NOMO-1 treated with DMSO at 0.1 percent for 48 hours (cell line): ENCODE results near the gene SOD1.

ENCODE experiments used
- DNase-seq: peaks from one replicate; lab custom pipeline; 2025; ENCODE audit not compliant: unreplicated experiment; lab: John Stamatoyannopoulos, UW

Gene SOD1

DNA sequence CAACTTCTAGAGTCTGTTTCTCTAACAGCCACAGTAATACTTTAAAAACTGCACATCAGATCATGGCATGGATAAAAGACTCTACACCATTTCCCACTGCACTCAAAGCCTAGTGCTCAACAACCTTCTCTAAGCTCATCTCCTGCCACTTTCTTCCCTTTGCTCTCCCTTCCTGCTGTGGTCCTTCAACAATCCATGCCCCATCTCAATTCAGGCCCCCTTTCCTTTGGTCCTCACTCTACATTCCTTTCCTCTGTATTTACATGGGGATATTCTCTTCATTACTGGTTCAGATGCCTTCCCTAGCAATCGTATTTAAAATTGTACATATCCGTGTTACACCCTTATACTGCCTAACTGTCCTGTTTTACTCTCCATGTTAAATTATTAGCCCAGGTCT lies 19.0 kb downstream of the SOD1 start:
- no peak for DNase-seq

DNA sequence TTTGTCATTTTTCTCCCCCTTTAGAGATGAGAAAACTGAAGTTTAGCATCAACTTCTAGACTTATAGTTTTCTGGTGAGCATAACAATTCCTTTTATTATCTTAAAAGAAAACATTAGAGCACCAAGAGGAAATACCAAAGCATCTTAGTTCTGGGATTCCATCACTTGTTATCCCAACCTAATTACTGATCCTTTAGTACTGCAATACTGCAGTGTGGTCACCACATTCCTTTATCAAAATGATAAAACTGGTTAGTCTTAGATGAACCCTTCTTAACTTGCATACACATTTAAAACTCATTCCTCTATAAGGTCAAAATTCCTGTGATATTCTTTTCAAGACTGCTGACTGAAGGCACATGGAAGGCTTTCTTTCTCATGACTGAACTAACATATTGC lies 23.1 kb downstream of the SOD1 start:
- DNase-seq, result no peak

DNA sequence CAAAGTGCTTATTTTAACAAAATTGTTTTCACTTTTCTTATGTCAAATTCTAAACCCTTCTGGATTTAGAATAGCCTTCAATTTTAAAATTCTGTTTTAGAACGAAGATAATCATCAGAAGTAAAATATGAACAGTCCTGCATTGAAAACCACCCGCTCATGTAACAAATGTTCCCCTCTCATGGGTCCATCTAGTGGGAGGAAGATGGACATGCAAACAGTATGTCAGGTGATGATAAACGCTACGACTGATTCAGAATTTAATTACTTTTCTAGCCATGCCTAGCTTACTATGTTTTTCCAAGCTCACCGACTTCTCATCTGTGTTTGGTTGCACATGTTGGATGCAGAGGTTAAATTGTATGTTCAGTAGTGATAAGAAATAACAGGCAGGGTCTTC lies 23.5 kb downstream of the SOD1 start:
- no peak for DNase-seq

DNA sequence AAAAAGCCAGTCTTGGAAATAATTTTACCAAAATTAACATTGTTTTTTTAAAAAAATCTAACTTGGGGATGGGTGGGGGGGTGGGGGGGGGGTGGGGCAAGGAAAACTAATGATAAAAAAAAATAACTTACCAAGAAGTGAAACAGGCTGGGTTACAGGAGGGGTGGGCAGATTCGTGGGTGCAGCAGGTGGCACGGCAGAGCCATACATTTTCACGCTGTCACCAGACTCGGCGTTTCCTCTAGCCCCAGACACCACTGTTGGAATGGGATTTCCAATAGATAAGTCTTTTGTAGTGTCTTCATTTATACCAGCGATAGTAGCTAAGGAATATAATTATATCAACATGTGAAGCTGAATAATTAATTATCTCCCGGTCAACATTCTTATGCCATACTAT lies 25.4 kb downstream of the SOD1 start:
- no peak for DNase-seq

DNA sequence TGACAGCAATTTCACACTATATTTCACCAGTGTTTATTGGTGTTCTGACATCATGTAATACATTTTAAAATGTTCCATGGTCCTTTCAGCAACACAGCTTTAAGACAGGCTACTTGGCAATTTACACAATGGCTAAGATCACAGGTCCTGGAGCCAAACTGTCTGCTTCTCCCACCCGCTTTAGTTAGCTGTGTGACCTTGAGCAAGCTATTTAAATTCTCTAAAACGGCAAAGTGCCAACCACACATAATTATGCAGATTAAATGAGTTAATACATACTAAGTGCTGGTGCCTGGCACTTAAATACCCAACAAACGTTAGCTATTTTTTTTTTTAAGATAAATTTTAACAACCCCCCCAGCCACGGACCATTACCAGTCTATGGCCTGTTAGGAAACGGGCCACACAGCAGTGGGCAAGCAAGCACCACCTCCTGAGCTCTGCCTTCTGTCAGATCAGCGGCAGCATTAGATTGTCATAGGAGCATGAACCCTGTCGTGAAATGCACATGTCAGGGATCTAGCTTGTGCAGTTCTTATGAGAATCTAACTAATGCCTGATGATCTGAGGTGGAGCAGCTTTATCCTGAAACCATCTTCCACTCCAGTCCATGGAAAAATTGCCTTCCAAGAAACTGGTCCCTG lies 26.9 kb downstream of the SOD1 start:
- DNase-seq, result no peak

DNA sequence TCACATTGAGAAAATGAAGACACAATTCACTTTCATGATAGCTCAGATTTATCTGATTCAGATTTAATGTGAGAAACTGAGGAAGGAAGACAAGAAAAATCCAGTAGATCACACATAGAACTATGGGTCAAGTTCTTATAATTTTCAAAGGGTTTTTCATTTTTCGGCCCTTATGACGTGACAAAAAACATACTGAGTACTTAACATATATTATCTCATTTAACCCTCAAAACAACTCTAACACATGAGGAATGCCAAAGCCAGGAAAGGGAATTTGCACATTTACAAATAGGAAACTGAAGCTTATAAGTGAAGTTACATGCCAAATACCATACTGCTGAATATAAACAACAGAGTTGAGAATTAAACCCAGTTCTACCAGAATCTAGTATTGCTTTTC lies 27.6 kb downstream of the SOD1 start:
- no peak for DNase-seq

DNA sequence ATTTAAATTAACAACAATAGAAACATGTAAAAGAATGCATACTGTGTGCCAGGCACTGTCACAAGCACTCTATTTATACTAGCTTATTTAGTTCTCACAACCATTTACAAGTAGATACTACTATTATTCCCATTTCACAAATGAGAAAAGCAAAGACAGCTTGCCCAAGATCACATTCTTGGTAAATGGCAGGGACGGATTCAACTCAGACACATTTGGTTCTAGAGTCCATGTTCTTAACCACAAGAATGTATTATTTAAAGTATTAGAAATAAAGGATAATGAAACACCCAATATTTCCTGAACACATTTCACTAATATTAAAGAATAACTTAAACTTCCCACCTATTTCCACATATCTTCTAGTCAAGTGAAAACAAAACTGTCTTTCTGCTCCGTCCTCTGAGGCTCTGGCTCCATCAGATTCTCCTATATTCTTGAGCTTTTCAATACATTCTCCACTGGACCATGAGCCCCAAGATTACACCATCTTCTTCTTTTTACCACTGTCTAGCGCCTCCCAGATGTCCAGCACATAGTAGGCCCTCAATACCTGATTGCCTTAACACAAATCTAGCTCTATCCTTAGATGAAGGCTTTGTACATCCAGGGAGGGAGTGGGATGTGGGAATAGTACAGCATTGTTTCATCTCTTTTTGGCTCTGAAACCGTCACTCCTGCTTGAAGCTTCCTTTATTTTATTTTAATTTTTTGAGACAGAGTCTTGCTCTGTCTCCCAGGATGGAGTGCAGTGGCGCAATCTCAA lies 29.3 kb downstream of the SOD1 start:
- no peak for DNase-seq

DNA sequence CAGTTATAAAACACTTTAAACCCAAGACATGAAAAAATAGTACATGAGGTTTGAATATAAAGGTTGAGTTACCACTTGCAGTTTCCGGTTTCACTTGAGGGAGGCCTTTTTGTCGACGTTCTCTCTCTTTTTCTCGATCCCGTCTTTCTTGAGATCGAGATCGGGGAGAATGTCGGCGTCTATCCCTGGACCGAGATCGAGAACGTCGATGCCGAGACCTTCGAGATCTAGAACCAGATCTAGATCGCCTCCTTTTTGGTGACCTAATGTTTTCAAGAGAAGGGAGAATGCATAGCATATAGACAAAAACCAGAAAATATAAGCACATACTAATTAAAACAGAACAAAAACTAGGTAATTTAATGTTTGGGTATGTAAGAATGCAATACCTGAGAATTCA lies 33.7 kb downstream of the SOD1 start:
- no peak for DNase-seq

DNA sequence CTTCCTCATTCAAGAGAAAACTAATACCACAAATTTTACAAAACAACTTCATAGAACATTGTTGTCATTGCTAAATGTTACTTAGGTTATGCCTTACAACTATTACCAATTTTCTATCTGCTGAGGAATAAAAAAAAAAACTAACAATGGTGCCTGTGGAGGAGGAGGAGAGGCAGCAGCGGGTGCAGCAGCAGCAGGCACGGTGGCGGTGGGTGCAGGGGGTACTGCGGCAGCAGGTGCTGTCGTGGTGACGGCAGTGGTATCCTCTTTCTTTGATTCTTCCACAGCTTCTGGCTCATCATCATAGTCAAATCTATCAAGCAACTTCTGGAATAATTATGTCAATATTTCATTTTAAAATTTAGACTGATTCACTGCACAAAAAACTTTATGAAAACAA lies 36.9 kb downstream of the SOD1 start:
- no peak for DNase-seq

DNA sequence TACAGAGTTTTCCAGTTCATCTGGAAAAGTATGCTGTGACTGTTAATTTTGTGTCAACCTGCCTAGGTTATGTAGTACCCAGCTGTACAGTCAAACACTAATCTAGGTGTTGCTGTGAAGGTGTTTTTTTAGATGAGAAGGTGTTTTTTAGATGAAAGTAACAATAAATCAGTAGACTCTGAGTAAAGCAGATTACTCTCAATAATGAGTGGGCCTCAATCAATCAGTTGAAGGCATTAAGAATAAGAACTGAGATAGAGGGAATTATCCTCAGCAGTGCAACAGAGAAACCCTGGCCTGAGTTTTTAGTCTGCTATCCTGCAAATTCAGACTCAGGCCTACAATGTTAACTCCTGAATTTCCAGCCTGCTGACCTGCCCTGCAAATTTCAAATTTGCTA lies 39.0 kb downstream of the SOD1 start:
- DNase-seq, result no peak

DNA sequence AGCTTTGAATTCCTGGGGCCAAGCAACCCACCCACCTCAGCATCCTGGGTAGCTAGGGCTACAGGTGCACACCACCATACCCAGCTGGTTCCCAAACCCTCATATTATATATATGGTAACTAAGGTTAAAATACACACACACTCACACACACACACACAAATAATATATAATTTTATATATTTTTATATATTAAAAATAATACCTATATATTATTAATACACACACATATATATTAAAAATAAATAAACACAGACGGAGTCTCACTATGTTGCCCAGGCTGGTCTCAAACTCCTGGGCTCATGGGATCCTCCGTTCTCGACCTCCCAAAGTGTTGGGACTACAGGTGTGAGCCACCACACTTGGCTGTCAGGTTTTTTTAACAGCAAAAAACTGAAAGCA lies 40.5 kb downstream of the SOD1 start:
- no peak for DNase-seq

DNA sequence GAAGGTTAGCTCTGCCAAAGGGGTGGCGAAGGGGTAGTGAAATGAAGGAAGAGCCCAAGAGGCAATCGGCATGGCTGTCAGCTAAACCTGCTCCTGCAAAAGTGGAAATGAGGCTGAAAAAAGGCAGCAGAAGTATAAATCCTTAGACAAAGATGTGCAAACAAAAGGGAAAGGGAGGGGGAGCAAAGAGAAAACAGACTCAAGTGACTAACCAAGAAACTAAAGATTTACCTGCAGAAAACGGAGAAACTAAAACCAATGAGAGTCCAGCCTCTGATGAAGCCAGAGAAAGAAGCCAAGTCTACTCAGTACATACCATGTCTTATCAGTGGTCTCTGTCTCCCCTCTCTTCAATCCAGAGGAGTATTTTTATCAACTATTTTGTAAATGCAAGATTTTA lies 47.1 kb downstream of the SOD1 start:
- DNase-seq, result no peak

DNA sequence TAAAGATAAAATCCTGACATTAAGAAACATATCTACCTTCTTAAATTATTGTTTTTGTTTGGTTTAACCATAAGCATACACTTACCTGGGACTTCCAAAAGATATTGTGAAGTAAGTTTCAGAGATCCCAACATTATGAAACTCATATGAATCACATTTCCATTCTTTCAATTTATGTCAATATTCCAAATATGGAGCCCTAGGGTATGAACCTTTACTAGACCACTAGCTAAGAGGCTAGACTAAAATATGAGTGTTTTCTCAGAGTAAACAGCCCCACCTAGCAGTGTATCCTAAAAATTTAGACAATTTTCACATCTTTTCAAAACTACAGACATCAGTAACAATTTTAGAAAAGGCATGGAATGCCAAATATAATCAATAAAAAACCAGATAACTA lies 48.0 kb downstream of the SOD1 start:
- no peak for DNase-seq

DNA sequence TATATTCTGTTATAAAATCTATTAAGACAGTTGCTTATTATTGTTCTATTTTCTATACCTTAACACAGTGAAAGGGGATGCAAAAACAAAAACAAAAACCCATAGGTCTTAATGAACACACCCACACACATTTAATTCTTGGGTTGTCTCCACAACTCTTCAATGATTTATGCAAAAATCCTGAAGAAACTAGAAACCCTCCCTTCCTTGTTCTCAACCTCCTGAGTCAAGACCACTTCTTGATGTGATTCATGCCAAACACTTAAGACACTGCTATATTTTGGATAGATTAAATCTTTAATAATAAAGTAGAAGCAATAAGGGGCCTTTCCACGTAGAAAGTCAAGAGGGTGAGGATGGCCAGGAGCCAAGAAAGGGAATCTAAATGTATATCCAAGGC lies 49.0 kb downstream of the SOD1 start:
- no peak for DNase-seq

DNA sequence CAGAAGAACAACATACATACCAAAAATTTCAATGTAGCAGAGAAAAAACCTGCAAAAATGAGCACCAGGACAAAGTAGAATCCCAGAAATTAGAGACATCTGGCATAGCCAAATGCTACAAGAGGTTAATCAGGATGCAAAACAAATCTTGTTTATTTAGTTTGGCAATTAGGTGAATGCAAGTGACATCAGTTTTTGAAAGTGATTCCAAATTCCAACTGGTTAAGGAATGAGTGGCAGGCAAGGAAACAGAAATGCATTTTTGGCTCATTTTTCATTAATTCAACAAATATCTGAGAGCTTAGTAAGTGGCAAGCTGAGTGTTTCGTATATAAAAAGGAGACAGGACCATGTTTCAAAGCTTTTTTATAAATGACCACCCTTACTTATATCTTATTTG lies 51.1 kb downstream of the SOD1 start:
- DNase-seq, result no peak

DNA sequence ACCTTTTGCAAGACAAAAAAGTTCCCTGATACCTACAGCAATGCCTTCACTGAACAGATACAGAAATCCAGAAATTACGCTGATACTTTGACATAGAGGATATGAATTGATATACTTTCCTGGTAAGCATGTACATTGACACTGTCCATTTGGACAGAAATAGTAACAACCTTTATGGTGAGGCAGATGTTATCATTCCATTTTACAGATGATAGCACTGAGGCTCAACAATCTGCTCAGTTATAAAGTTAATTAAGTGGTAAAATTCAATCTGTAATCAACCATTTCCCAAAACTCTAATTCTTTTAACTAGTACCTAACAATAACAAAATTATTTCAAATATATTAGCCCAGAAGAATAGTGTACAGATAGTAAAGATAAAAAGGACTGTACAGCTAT lies 51.8 kb downstream of the SOD1 start:
- no peak for DNase-seq

DNA sequence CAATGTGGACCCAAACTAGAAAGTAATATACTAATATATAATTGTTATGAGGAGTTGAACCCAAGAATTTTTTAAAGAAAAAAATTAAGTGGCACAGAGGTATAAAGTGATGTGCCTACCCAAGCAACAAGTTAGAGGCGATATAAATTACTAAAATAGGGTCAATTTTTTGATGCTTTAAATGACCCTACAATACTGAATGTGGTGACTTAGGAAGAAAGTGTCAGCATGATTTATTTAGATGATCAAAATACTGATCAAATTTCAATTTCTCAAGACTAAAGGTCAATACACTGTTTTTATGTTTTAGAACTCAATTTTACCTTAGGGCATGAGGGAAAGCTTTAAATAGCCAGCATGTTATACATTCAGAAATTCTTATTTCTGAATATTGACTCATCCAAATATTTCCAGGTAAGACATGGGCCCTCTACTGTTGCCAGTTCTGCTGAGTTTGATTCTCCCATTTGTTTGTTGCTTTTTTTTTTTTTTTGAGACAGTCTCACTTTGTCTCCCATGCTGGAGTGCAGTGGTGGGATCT lies 52.3 kb downstream of the SOD1 start:
- no peak for DNase-seq

DNA sequence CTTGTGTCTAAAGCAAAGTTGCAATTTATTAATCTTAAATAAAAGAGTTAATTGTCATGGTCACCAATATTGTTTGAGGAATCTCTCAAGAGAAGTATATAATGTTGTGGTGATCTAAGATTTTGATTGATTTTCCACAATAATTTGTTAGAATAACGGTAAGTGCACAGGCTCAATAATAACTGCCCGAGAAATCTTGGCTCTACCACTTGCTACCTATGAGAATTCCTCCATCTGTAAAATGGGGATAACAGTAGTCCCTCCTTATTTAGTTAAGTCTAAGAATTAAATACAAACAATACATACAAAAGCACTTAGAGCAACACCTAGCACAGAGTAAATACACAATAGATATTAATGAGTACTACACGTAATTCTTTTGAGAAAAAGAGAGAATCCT lies 53.6 kb downstream of the SOD1 start:
- no peak for DNase-seq

DNA sequence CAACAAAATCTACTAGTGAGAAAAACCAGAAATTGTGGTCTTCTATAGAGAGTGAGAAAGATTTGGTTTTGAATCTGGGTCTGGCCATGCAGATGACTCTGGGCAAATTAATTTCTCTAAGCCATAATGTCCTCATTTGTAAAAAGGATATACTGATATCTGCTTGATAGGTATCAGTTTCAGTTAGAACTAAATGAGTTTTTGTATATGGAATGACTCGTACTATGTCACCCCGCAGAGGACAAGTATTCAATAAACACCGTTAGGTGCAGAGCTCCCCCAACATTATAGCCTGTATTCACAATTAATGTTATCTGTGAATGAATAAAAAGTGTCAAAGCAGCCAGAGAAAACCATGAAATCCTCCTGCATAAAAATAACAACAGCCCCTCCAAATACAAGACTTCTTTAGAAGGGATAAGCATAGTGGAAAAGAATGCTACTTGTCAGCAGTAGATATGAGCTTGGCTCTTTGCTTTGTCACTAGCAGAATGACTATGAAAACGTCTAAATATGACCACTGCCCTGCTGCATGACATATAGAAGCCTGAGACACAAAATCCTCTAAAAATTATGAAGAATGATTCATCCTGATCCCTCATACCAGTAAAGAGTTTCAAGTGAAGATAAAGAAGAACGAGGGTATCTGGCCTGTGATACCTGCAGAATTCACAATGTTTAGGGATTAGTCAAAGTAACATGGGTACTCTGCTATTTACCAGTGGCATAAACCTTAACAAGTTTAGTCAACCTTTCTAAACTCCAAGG lies 54.7 kb downstream of the SOD1 start:
- DNase-seq, result no peak

DNA sequence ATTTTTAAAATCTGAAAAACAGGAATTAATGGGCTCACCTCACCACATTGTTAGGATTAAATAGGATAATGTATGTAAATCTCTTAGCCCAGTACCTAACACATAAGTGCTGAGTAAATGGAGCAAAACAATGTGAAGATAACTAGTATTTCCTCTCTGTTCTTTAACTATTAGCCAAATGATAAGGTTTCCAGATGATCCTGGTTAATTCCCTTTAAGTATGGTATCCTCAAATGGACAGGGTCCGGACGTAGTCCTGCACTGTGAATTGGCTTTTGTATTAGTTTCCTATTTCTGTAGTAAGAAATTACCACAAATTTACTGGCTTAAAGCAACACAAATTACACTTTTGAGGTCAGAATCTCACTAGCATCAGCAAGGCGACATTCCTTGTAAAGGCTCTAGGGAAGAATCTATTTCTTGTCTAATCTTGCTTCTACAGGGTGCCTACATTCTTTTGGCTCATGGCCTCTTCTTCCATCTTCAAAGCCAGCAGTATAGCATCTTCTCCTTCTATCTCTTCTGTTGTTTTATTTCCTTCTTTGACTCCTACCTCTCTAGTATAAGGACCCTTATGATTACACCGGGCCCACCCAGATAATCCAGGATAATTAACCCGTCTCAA lies 55.4 kb downstream of the SOD1 start:
- no peak for DNase-seq

DNA sequence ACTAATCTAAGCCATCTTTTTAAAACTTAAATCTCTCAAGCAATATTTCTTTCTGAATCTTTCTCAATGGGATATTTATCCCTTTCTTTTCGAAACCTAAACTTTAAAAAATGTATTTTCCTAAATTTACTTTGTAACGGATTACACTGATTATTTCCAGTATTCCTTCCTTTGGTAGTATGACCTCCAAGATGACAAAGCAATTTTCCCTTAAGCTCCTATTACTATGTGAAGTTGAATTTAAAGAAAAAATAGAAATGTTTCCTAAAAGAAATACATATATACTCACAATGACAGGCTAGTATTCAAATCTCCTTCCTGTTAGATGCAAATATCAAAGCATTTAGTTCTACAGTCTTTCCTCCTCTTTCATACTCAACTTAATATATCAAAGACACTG lies 56.6 kb downstream of the SOD1 start:
- DNase-seq, result no peak
